ENCODE data around the gene SF3A1.

The SF3A1 gene

GRCh38 chr22:30400159-30400558 lies 43.5 kb upstream of the SF3A1 start:
- CTCF ChIA-PET: interaction anchor here (1.0 kb wide), 1 partner anchor 9 kb away, joined by 3 read pairs; no protein-coding TSS in a partner anchor
- DNase-seq (ENCODE audit: extremely low spot score): no peak
- TF ChIP-seq CTCF (IDR thresholded peaks at IDR 0.05; ENCODE audit: control extremely low read depth, extremely low read depth, low read depth, missing control alignments): no peak
- POLR2A ChIA-PET: no interaction called here

GRCh38 chr22:30399718-30400117 lies 43.0 kb upstream of the SF3A1 start:
- no peak for DNase-seq (ENCODE audit: extremely low spot score)
- TF ChIP-seq CTCF (IDR thresholded peaks at IDR 0.05; ENCODE audit: control extremely low read depth, extremely low read depth, low read depth, missing control alignments): no peak
- POLR2A ChIA-PET: no interaction called here
- CTCF ChIA-PET: interaction anchor here (1.0 to 1.1 kb wide), 2 partner anchors 9 to 27 kb away, joined by 3 read pairs; no protein-coding TSS in a partner anchor

DNA sequence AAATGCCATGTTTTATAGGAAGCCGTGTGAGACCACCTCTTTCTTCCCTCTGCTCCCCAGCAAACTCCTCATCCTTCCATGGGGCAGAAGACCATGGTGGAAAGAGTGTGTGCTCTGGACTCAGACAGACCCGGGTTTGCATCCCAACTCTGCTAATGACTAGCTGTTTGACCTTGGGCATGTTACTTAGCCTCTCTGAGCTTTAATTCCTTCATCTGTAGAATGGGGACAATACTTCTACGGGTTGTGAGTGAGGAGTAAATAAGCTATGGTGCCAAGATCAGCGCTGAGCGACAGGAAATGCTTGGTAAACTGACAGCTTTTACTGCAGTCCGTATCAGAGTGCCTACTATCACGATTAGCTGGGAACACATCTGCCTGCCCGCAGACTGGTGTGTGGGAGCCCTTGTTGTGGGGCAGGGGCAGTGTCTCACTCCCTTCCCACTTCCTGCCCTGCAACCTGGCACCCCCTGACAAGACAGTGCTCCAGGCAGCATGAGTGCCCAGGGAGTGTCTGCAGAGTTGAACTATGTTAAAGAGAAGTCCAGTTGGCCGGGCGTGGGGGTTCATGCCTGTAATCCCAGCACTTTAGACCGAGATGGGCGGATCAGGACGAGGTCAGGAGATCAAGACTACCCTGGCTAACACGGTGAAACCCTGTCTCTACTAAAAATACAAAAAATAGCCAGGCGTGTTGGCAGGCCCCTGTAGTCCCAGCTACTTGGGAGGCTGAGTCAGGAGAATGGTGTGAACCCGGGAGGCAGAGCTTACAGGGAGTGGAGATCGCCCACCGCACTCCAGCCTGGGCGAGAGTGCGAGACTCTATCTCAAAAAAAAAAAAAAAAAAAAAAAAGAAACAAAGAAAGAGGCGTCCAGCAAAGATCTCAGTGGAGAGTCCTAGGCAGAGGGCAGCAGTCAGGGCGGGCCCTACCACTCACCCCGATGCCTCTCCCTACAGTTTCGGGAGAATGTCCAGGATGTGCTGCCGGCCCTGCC lies 42.3 kb upstream of the SF3A1 start:
- no peak for DNase-seq (ENCODE audit: extremely low spot score)
- ChIA-PET POLR2A (interaction anchor here (0.5 to 0.7 kb wide), 3 partner anchors 35 to 1715 kb away, joined by 3 to 7 read pairs (median 3); no protein-coding TSS in a partner anchor), CTCF (interaction anchor here (1.0 to 1.1 kb wide), 3 partner anchors 8 to 111 kb away, joined by 3 to 4 read pairs (median 3); no protein-coding TSS in a partner anchor)
- no peak for TF ChIP-seq CTCF (IDR thresholded peaks at IDR 0.05; ENCODE audit: control extremely low read depth, extremely low read depth, low read depth, missing control alignments)

DNA sequence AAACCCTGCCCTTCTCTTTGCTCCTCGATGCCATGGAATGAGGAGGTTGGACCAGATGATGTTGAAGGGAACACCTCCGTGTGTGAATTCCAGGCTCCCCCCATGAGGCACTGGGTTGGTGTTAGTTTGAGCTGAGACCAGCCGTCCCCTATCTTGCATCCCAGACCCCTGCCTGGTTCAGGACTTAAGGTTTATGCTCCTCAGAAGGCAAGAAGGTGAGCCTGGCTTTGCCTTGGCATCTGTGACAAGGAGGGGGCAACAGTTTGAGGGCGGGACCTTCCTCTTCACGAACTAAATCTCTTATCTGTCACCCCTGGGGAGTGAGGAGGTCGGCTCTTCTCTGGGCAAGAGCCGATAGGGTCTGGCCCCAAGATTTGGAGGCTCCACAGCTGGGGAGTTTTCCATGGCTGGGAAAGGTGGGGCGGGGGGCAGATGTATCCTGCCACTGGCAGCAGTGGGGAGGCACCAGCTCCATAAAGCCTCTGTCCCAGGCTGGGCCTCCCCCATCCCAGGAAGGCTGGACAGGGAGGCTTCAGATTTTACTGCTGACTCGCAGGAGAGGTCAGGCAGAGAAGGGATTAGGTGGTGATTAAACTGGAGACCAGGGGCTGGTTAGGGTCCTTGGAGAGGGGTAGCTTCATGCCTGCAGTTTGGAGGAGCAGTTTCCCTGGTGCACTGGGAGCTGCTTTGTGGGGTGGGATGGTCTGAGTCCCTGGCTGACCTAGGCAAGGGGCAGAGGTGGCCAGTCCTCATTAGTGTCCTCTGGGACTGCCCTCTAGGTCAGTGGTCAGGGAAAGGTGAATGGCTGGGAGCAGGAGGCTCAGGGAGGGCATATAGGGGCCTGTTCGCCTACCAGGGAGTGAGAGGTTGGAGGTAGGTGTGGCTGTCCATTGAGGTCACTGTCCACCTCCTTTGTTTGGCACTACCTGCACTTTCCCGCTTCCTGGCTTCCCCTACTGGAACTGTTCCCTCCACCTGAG lies 41.3 kb upstream of the SF3A1 start:
- ChIA-PET POLR2A (no interaction called here), CTCF (interaction anchor here (0.8 to 5.0 kb wide), 10 partner anchors 7 to 134 kb away, joined by 3 to 42 read pairs (median 4); partner anchors contain the start of genes CASTOR1 and RNF215)
- no peak for TF ChIP-seq CTCF (IDR thresholded peaks at IDR 0.05; ENCODE audit: control extremely low read depth, extremely low read depth, low read depth, missing control alignments)
- DNase-seq (ENCODE audit: extremely low spot score): no peak

GRCh38 chr22:30396871-30397655 lies 40.4 kb upstream of the SF3A1 start, which contains the start of gene SEC14L2:
TSS of gene SEC14L2 (plus strand) at chr22:30397018. CDS start at chr22:30397117, 99 bp downstream.
- POLR2A ChIA-PET: interaction anchor here (0.5 kb wide), 1 partner anchor 1291 kb away, joined by 5 read pairs; no protein-coding TSS in a partner anchor
- DNase-seq (ENCODE audit: extremely low spot score): peak; percentile 50
- CTCF ChIA-PET: interaction anchor here (0.8 to 5.0 kb wide), 13 partner anchors 8 to 134 kb away, joined by 3 to 42 read pairs (median 4); partner anchors contain the start of genes CASTOR1 and RNF215

More at GRCh38 chr22:30396871-30397655, 40.4 kb upstream of the SF3A1 start, which contains the start of gene SEC14L2:
- no peak for TF ChIP-seq CTCF (IDR thresholded peaks at IDR 0.05; ENCODE audit: control extremely low read depth, extremely low read depth, low read depth, missing control alignments)
